Naive thymus-derived CD8-positive, alpha-beta T cell (primary cell): ENCODE results near the gene WIPI1. TPM values are rescaled to one million over a fixed set of nuclear protein-coding genes. Genes with fewer than 3 reads are reported as not detected.
"Not testable (repeated sequence)": the region's sequence is repeated elsewhere in the genome, so short reads cannot be mapped to it uniquely, and the experiment has no call there.

Experiments used
- ATAC-seq, 2 donors: fragments of 150-1000 bp; cut with Tn5 transposase in 1 of 2; sonication (Bioruptor Pico), chemical (Tn5 transposase) in 1 of 2; 1 replicate in 1 of 2; 2 replicates in 1 of 2; pipeline ENCODE4 v1.10.0; 2021; ENCODE audit warnings: mild to moderate bottlenecking in 2 of 2, moderate library complexity in 2 of 2
- POLR2A ChIA-PET: fragments of 350-600 bp; sonication (Branson Sonifier 250); formaldehyde crosslinking; loops from one replicate; lab custom pipeline; 2021; ENCODE audit warnings: antibody characterized with exemption; lab: Charles Lee
- DNase-seq, 10 donors: peaks; one replicate each; pipeline versions ENCODE4 v3.0.0 to v3.0.0-alpha.2; 2020 to 2022
- H3K27ac Mint-ChIP-seq, 10 donors: one replicate each; pipeline ENCODE4 v1.8.0; 2020 to 2022; ENCODE audit warnings: mild to moderate bottlenecking in 10 of 10, mixed read lengths in 10 of 10, moderate library complexity in 4 of 10, inconsistent platforms in 1 of 10
- H3K27me3 Mint-ChIP-seq, 5 donors: one replicate each; pipeline ENCODE4 v1.8.0; 2021 to 2022; ENCODE audit warnings: mixed read lengths in 5 of 5
- H3K36me3 Mint-ChIP-seq, 3 donors: one replicate each; pipeline ENCODE4 v1.8.0; 2020 to 2022; ENCODE audit warnings: mixed read lengths in 3 of 3, mild to moderate bottlenecking in 2 of 3, inconsistent platforms in 1 of 3
- H3K4me1 Mint-ChIP-seq, 4 donors: one replicate each; pipeline ENCODE4 v1.8.0; 2021 to 2022; ENCODE audit warnings: mixed read lengths in 4 of 4
- H3K4me3 Mint-ChIP-seq, 10 donors: one replicate each; pipeline ENCODE4 v1.8.0; 2020 to 2022; ENCODE audit warnings: mild to moderate bottlenecking in 10 of 10, mixed read lengths in 10 of 10, moderate library complexity in 6 of 10, inconsistent platforms in 1 of 10
- H3K9me3 Mint-ChIP-seq, 9 donors: one replicate each; pipeline ENCODE4 v1.8.0; 2020 to 2022; ENCODE audit warnings: mixed read lengths in 9 of 9, mild to moderate bottlenecking in 3 of 9, inconsistent platforms in 1 of 9, moderate library complexity in 1 of 9
- polyA plus RNA-seq, 3 donors: library from polyadenylated mRNA; unstranded; fragments of 300-500 nt; fragmentation: Illumina TruSeq; gene quantifications; one replicate each; pipeline ENCODE4 v1.2.3, GENCODE V29; 2021
- total RNA-seq, 8 experiments: library from RNA in 2 of 8; stranded (reverse) in 2 of 8; gene quantifications; one replicate each; pipeline ENCODE4 v1.2.3 and lab custom pipeline; 2021 to 2026

The WIPI1 gene
- total and polyA plus RNA-seq, 5 experiments from 2014 or later, result 2.5 to 8.3 (median 3.2) TPM

GRCh38 chr17:68423251-68423650 lies 34.0 kb downstream of the WIPI1 start:
- Mint-ChIP-seq H3K27me3 (no peaks in the 10 kb centered on the region), H3K4me1 (peaks cover 0 to 18% (median 2%) of the 10 kb centered on the region in 4 donors), H3K27ac (no peak overlapping the region), H3K9me3 (no peaks in the 10 kb centered on the region), H3K36me3 (peaks cover 0 to 26% (median 14%) of the 10 kb centered on the region in 3 donors), H3K4me3 (no peak overlapping the region)
- POLR2A ChIA-PET, result interaction anchor here (0.7 kb wide), 1 partner anchor 414 kb away, joined by 3 read pairs; no protein-coding TSS in a partner anchor
- DNase-seq, result no peak
- no peak for ATAC-seq

GRCh38 chr17:68422821-68423220 lies 34.5 kb downstream of the WIPI1 start:
- H3K36me3 Mint-ChIP-seq, result peaks cover 0 to 26% (median 14%) of the 10 kb centered on the region in 3 donors

GRCh38 chr17:68421486-68421885 lies 35.8 kb downstream of the WIPI1 start:
- peaks cover 0 to 5% (median 4%) of the 10 kb centered on the region in 9 donors for H3K9me3 Mint-ChIP-seq
- peaks cover 0 to 26% (median 20%) of the 10 kb centered on the region in 3 donors for H3K36me3 Mint-ChIP-seq
- no peaks in the 10 kb centered on the region for H3K27me3 Mint-ChIP-seq
- ATAC-seq (no peak), DNase-seq (no peak)
- H3K27ac Mint-ChIP-seq, result peak overlapping the region in 1 of 10 donors; percentile 71
- H3K4me3 Mint-ChIP-seq, result no peak overlapping the region
- peaks cover 3 to 26% (median 5%) of the 10 kb centered on the region in 4 donors for H3K4me1 Mint-ChIP-seq
- POLR2A ChIA-PET, result no interaction called here

More at GRCh38 chr17:68422821-68423220, 34.5 kb downstream of the WIPI1 start:
- no peak overlapping the region for H3K4me3 Mint-ChIP-seq
- H3K27ac Mint-ChIP-seq, result no peak overlapping the region
- POLR2A ChIA-PET, result interaction anchor here (0.7 to 1.0 kb wide), 2 partner anchors 66 to 413 kb away, joined by 3 read pairs; no protein-coding TSS in a partner anchor
- DNase-seq (no peak), ATAC-seq (no peak)
- no peaks in the 10 kb centered on the region for H3K27me3 Mint-ChIP-seq
- peaks cover 0 to 23% (median 2%) of the 10 kb centered on the region in 4 donors for H3K4me1 Mint-ChIP-seq
- no peaks in the 10 kb centered on the region for H3K9me3 Mint-ChIP-seq

GRCh38 chr17:68420065-68420464 lies 37.2 kb downstream of the WIPI1 start:
- H3K4me1 Mint-ChIP-seq, result peaks cover 8 to 39% (median 17%) of the 10 kb centered on the region in 4 donors
- peaks cover 0 to 13% (median 10%) of the 10 kb centered on the region in 9 donors for H3K9me3 Mint-ChIP-seq
- no peak for DNase-seq
- ATAC-seq, result no peak
- peaks cover under 1 to 27% (median 26%) of the 10 kb centered on the region in 3 donors for H3K36me3 Mint-ChIP-seq
- no peak overlapping the region for H3K4me3 Mint-ChIP-seq
- POLR2A ChIA-PET, result interaction anchor here (1.5 kb wide), 1 partner anchor 129 kb away, joined by 9 read pairs; the partner anchor contains the start of genes ARSG and SLC16A6
- peak overlapping the region in 1 of 10 donors; percentile 24 for H3K27ac Mint-ChIP-seq
- no peaks in the 10 kb centered on the region for H3K27me3 Mint-ChIP-seq

- DNase-seq (no peak), ATAC-seq (no peak)
- Mint-ChIP-seq H3K9me3 (peaks cover 0 to 18% (median 11%) of the 10 kb centered on the region in 9 donors), H3K4me3 (no peak overlapping the region), H3K4me1 (peaks cover 15 to 48% (median 29%) of the 10 kb centered on the region in 4 donors), H3K27ac (no peak overlapping the region), H3K27me3 (no peaks in the 10 kb centered on the region), H3K36me3 (peaks cover 6 to 30% (median 19%) of the 10 kb centered on the region in 3 donors)
- POLR2A ChIA-PET, result interaction anchor here (0.7 to 1.5 kb wide), 3 partner anchors 20 to 128 kb away, joined by 3 to 9 read pairs (median 5); partner anchors contain the start of genes ARSG and SLC16A6
These were observed 38.4 kb downstream of the WIPI1 start for GRCh38 chr17:68418876-68419275.

GRCh38 chr17:68417317-68417716 lies 40.0 kb downstream of the WIPI1 start:
- Mint-ChIP-seq H3K36me3 (peaks cover 6 to 30% (median 19%) of the 10 kb centered on the region in 3 donors), H3K27ac (peak overlapping the region in 1 of 10 donors; percentile 21), H3K27me3 (no peaks in the 10 kb centered on the region), H3K9me3 (peaks cover 0 to 18% (median 12%) of the 10 kb centered on the region in 9 donors), H3K4me1 (peaks cover 15 to 44% (median 31%) of the 10 kb centered on the region in 4 donors), H3K4me3 (no peak overlapping the region)
- ATAC-seq (no peak), DNase-seq (no peak)
- POLR2A ChIA-PET, result interaction anchor here (1.5 to 2.6 kb wide), 2 partner anchors 120 to 125 kb away, joined by 3 to 20 read pairs; partner anchors contain the start of genes ARSG and SLC16A6

- peaks cover 0 to 26% (median 12%) of the 10 kb centered on the region in 9 donors for H3K9me3 Mint-ChIP-seq
- peak in 3 of 10 donors; percentile 51 to 73 (median 69) for DNase-seq
These were observed 42.4 kb downstream of the WIPI1 start for GRCh38 chr17:68414901-68415300.

GRCh38 chr17:68413597-68414560 lies 43.4 kb downstream of the WIPI1 start:
- peak overlapping the region; percentile 74 to 99 (median 95) for H3K27ac Mint-ChIP-seq
- peak overlapping the region; percentile 75 to 98 (median 96) for H3K4me3 Mint-ChIP-seq
- peaks cover 0 to 26% (median 12%) of the 10 kb centered on the region in 9 donors for H3K9me3 Mint-ChIP-seq
- H3K27me3 Mint-ChIP-seq, result not testable (repeated sequence)
- peak; percentile 94 to 95 for ATAC-seq
- DNase-seq, result peak in 9 of 10 donors; percentile 34 to 83 (median 72)
- H3K4me1 Mint-ChIP-seq, result peaks cover 10 to 35% (median 31%) of the 10 kb centered on the region in 4 donors
- peaks cover 0 to 20% (median 6%) of the 10 kb centered on the region in 3 donors for H3K36me3 Mint-ChIP-seq
- POLR2A ChIA-PET, result interaction anchor here (1.0 to 2.3 kb wide), 6 partner anchors 14 to 127 kb away, joined by 3 to 26 read pairs (median 4); partner anchors contain the start of genes ARSG and SLC16A6

More at GRCh38 chr17:68414901-68415300, 42.4 kb downstream of the WIPI1 start:
- peaks cover 10 to 41% (median 31%) of the 10 kb centered on the region in 4 donors for H3K4me1 Mint-ChIP-seq
- H3K36me3 Mint-ChIP-seq, result peaks cover 2 to 20% (median 6%) of the 10 kb centered on the region in 3 donors
- peak; percentile 39 to 57 for ATAC-seq
- H3K4me3 Mint-ChIP-seq, result peak overlapping the region; percentile 75 to 98 (median 96)
- H3K27ac Mint-ChIP-seq, result peak overlapping the region; percentile 74 to 99 (median 95)
- not testable (repeated sequence) for H3K27me3 Mint-ChIP-seq
- POLR2A ChIA-PET, result interaction anchor here (0.6 to 2.3 kb wide), 7 partner anchors 15 to 357 kb away, joined by 3 to 26 read pairs (median 4); partner anchors contain the start of genes ARSG and SLC16A6

- Mint-ChIP-seq H3K9me3 (peaks cover 13 to 47% (median 21%) of the 10 kb centered on the region in 9 donors), H3K36me3 (peaks cover 17 to 44% (median 36%) of the 10 kb centered on the region in 3 donors)
- not testable (repeated sequence) for H3K4me3 Mint-ChIP-seq, ATAC-seq, DNase-seq, H3K27ac Mint-ChIP-seq, H3K4me1 Mint-ChIP-seq, H3K27me3 Mint-ChIP-seq
- POLR2A ChIA-PET, result interaction anchor here (1.3 to 1.6 kb wide), 2 partner anchors 23 to 116 kb away, joined by 3 to 6 read pairs; partner anchors contain the start of gene ARSG
These were observed 49.6 kb downstream of the WIPI1 start for GRCh38 chr17:68407656-68408055.

GRCh38 chr17:68403837-68404236 lies 53.5 kb downstream of the WIPI1 start:
- POLR2A ChIA-PET, ATAC-seq, H3K27ac Mint-ChIP-seq, H3K4me3 Mint-ChIP-seq, DNase-seq, H3K27me3 Mint-ChIP-seq: not testable (repeated sequence)
- peaks cover 6 to 17% (median 15%) of the 10 kb centered on the region in 4 donors for H3K4me1 Mint-ChIP-seq
- peaks cover 17 to 44% (median 36%) of the 10 kb centered on the region in 3 donors for H3K36me3 Mint-ChIP-seq
- H3K9me3 Mint-ChIP-seq, result peaks cover 13 to 40% (median 21%) of the 10 kb centered on the region in 9 donors

GRCh38 chr17:68403122-68403521 lies 54.2 kb downstream of the WIPI1 start:
- peaks cover 13 to 40% (median 21%) of the 10 kb centered on the region in 9 donors for H3K9me3 Mint-ChIP-seq
- POLR2A ChIA-PET, result no interaction called here
- no peak overlapping the region for H3K4me3 Mint-ChIP-seq
- H3K36me3 Mint-ChIP-seq, result peaks cover 17 to 44% (median 36%) of the 10 kb centered on the region in 3 donors
- DNase-seq, result no peak
- H3K27me3 Mint-ChIP-seq, result no peaks in the 10 kb centered on the region
- H3K27ac Mint-ChIP-seq, result no peak overlapping the region
- H3K4me1 Mint-ChIP-seq, result peaks cover 8 to 24% (median 21%) of the 10 kb centered on the region in 4 donors
- no peak for ATAC-seq

- DNase-seq, result no peak
- peak overlapping the region in 1 of 10 donors; percentile 32 for H3K27ac Mint-ChIP-seq
- peaks cover 15 to 34% (median 30%) of the 10 kb centered on the region in 4 donors for H3K4me1 Mint-ChIP-seq
- H3K36me3 Mint-ChIP-seq, result peaks cover 2 to 29% (median 21%) of the 10 kb centered on the region in 3 donors
- H3K9me3 Mint-ChIP-seq, result peaks cover under 1 to 23% (median 10%) of the 10 kb centered on the region in 9 donors
- POLR2A ChIA-PET, result interaction anchor here (1.5 kb wide), 1 partner anchor 109 kb away, joined by 5 read pairs; no protein-coding TSS in a partner anchor
- no peak overlapping the region for H3K4me3 Mint-ChIP-seq
- H3K27me3 Mint-ChIP-seq, result no peaks in the 10 kb centered on the region
- ATAC-seq, result no peak
These were observed 56.0 kb downstream of the WIPI1 start for GRCh38 chr17:68401288-68401687.
